GM10266 (cell line): Measurements from ENCODE around the gene NETO1.
A peak's percentile ranks its signal among the peaks of the same experiment; 100 is the strongest.

Source experiments
- DNase-seq: peaks from one replicate; pipeline ENCODE4 v3.0.0; 2012; ENCODE audit errors: extremely low spot score
- TF ChIP-seq, protein P1 (sequence below): IDR thresholded peaks from 2 replicates; pipeline ENCODE4 v1.5.1; 2012; ENCODE audit warnings: mild to moderate bottlenecking, low read depth; ENCODE audit not compliant: control insufficient read depth, insufficient read depth; ENCODE audit errors: missing control alignments

NETO1 gene, protein sequence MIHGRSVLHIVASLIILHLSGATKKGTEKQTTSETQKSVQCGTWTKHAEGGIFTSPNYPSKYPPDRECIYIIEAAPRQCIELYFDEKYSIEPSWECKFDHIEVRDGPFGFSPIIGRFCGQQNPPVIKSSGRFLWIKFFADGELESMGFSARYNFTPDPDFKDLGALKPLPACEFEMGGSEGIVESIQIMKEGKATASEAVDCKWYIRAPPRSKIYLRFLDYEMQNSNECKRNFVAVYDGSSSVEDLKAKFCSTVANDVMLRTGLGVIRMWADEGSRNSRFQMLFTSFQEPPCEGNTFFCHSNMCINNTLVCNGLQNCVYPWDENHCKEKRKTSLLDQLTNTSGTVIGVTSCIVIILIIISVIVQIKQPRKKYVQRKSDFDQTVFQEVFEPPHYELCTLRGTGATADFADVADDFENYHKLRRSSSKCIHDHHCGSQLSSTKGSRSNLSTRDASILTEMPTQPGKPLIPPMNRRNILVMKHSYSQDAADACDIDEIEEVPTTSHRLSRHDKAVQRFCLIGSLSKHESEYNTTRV

DNA sequence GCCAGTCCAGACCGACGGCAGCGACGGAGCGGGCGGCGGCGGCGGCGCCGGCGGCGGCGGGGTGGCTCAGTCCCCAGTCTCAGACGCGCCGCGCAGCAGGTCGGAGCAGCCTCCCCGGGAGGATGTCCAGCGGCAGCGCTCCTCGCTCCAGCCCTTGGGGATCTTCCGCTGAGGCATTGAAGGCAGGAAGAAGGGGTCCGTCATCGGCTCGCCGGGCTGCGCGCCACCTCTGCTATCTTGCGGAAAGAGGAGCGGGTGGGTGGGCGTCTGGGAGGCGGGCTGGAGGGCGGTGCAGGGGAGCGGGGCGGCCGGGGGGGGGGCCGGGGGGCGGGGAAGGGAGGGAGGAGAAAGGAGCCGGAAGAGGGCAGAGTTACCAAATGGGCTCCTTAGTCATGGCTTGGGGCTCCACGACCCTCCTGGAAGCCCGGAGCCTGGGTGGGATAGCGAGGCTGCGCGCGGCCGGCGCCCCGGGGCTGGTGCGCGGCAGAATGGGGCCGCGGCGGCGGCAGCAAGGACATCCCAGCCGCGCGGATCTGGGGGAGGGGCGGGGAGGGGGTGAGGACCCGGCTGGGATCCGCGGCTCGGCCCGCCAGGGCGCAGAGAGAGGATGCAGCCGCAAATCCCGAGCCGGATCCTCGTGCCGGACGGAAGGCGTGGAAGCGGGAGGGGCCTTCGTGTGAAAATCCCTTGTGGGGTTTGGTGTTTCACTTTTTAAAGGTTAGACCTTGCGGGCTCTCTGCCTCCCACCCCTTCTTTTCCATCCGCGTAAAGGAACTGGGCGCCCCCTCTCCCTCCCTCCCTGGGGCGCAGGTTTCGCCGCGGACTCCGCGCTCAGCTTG lies at the start of gene NETO1:
Gene NETO1 (minus strand): TSS at position 242 of the 839 bp plus-strand sequence. CDS start 696 bp downstream, outside the sequence.
- TF ChIP-seq, protein P1, sequence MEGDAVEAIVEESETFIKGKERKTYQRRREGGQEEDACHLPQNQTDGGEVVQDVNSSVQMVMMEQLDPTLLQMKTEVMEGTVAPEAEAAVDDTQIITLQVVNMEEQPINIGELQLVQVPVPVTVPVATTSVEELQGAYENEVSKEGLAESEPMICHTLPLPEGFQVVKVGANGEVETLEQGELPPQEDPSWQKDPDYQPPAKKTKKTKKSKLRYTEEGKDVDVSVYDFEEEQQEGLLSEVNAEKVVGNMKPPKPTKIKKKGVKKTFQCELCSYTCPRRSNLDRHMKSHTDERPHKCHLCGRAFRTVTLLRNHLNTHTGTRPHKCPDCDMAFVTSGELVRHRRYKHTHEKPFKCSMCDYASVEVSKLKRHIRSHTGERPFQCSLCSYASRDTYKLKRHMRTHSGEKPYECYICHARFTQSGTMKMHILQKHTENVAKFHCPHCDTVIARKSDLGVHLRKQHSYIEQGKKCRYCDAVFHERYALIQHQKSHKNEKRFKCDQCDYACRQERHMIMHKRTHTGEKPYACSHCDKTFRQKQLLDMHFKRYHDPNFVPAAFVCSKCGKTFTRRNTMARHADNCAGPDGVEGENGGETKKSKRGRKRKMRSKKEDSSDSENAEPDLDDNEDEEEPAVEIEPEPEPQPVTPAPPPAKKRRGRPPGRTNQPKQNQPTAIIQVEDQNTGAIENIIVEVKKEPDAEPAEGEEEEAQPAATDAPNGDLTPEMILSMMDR, result no peak

DNA sequence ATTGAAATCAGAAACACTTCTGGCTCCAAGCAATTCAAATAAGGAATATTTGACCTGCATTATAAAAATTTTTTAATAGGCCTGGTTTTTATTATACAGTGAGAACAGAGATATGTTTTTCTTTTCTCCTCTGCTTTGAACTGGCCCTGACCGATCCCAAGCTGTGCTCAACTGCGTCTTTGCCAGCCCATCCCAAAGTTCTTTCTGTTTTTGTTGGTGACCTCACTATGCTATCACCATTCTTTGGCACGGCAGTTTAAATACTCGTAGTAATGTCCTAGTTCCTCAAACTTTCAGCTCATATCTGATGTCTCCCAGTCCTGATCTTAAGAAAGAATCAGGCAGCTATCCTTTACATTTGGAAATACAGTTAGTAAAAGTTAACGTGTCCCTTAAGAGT lies 42.3 kb upstream of the NETO1 start:
- TF ChIP-seq, protein P1, result no peak
- no peak for DNase-seq

More for the DNA sequence above, at the start of gene NETO1:
- DNase-seq, result peak; percentile 70

DNA sequence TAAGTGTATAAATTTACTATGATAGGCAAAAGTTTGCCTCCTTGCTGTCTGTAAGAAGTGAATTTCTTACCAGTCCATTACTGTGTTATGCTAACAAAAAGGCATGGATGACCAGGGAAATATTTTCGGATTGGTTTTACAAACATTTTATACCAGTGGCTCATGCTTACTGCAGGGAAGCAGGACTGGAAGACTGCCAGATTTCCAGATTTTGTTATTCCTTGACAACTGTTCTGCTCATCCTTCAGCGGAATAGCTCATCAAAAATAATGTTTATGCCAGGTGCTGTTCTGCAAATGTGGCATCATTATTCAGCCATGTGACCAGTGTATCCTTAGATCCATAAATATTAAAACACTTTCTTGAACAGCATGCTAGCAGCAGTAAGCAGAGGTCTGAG lies 40.4 kb upstream of the NETO1 start:
- TF ChIP-seq, protein P1, result no peak
- DNase-seq, result no peak

DNA sequence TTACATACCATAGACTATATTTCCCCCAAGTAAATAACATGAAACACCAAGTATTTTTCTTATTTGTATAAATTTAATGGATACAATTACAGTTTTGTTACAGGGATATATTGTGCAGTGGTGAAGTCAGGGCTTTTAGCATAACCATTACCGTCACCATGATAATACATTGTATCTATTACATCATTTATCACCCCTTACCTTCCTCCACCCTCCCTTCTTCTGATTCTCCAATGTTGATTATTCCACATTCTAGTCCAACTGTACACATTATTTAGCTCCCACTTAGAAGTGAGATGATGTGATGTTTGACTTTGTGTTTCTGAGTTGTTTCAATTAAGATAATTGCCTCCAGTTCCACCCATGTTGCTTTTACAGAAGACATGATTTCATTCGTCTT lies 35.2 kb upstream of the NETO1 start:
- no peak for DNase-seq
- TF ChIP-seq, protein P1, result no peak

DNA sequence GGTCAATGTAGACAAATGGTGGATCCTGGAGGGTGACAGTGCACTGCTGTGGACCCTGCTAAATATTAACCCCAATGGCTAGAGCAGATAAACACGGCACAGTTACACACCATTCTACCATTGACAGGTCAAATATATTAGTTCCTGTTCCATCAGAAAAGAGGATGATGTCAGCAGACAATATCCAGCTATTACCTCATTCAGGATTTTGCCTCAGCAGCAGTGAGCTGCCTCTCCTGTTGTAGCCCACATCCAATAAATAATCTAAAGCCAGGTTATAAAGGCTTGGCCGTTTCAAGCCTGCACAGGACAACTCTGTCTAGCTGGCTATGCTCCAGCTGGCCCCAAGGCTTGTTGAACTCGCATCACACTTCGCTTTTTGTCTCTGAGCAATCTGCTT lies 31.6 kb upstream of the NETO1 start:
- TF ChIP-seq, protein P1, result no peak
- DNase-seq, result no peak

DNA sequence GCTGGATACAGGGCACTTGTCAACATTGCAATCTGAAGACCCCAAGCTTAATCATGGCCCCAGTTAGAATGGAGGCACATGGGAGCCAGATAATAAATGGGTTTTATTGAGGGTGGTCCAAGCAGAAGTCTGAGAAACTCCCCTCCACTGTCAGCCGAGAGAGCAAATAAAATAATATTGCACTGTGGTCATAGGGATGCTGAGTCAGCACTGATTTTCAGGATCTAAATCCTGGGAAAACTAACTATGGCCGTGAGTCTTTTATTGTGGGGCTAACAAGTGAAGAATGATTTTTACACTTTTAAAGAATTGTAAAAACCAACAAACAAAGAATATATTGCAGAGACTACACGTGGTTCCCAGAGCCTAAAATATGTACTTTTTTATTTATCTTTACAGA lies 31.1 kb upstream of the NETO1 start:
- DNase-seq, result no peak
- TF ChIP-seq, protein P1, result no peak

DNA sequence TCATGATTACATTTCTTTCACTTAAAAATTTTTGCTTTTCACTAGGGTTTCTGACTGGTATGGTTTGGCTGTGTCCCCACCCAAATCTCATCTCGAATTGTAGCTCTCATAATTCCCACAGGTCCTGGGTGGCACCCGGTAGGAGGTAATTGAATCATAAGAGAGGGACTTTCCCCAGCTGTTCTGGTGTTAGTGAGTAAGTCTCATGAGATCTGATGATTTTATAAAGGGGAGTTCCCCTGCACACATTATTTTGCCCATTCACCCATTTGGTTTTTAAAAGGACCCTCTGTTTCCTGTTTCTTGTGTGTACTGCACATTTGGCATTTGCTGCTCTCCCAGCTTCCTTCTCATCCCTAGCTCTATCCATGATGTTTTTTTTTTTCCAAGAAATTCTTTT lies 27.8 kb upstream of the NETO1 start:
- DNase-seq, result no peak
- TF ChIP-seq, protein P1, result no peak
